PFSK-1 (cell line): ENCODE results near the gene RBM44.

ENCODE experiments used
- POLR2AphosphoS5 ChIP-seq: IDR thresholded peaks from 2 replicates; pipeline ENCODE4 v1.6.1; 2012; ENCODE audit warnings: low read depth, mild to moderate bottlenecking, control low read depth, low read length, moderate library complexity
- SIN3A ChIP-seq: IDR thresholded peaks from 2 replicates; pipeline ENCODE4 v1.6.1; 2012; ENCODE audit warnings: mild to moderate bottlenecking, low read length, moderate library complexity, borderline replicate concordance; ENCODE audit not compliant: insufficient read depth
- TAF1 ChIP-seq: IDR thresholded peaks from 2 replicates; pipeline ENCODE4 v1.6.1; 2012; ENCODE audit warnings: low read length, control low read depth, borderline replicate concordance; ENCODE audit not compliant: insufficient read depth
- TF ChIP-seq, protein P1 (sequence below), 2 experiments: IDR thresholded peaks; 2 replicates each; pipeline versions ENCODE4 v1.6.1 to v1.8.0; 2011 to 2012; ENCODE audit warnings: low read depth in 2 of 2, low read length in 2 of 2, control low read depth in 1 of 2, inconsistent platforms in 1 of 2, mild to moderate bottlenecking in 1 of 2, moderate library complexity in 1 of 2; ENCODE audit not compliant: insufficient read depth in 1 of 2

DNA sequence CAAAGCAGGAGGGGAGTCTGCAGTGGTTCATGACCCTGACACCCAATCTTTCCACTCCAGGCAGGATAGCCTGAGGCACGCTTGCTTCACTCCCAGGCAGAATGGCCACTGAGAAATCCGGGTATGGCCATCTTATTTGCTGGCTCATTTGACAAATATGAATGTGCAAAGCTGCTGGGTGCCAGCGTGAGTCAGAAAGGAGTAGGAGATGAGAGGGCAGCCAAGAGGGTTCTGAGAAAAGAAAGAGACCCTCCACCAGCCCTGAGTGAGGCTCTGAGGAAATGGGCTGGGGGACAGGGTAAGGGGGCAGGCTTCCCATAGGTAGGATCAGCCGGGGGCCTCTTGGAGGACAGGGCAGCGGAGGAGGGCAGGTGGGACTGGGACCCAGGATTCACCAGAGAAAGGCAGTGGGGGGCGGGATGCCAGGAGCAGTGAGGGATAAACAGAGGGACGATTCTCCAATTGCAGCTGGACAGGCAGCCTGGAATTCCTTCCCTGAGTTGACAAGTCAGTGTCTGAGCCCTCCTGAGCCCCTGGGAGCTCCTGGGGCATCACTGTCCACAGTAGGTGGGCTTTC lies 76.1 kb downstream of the RBM44 start:
- TF ChIP-seq POLR2AphosphoS5 (no peak), TAF1 (no peak), SIN3A (no peak)
- TF ChIP-seq, protein P1, sequence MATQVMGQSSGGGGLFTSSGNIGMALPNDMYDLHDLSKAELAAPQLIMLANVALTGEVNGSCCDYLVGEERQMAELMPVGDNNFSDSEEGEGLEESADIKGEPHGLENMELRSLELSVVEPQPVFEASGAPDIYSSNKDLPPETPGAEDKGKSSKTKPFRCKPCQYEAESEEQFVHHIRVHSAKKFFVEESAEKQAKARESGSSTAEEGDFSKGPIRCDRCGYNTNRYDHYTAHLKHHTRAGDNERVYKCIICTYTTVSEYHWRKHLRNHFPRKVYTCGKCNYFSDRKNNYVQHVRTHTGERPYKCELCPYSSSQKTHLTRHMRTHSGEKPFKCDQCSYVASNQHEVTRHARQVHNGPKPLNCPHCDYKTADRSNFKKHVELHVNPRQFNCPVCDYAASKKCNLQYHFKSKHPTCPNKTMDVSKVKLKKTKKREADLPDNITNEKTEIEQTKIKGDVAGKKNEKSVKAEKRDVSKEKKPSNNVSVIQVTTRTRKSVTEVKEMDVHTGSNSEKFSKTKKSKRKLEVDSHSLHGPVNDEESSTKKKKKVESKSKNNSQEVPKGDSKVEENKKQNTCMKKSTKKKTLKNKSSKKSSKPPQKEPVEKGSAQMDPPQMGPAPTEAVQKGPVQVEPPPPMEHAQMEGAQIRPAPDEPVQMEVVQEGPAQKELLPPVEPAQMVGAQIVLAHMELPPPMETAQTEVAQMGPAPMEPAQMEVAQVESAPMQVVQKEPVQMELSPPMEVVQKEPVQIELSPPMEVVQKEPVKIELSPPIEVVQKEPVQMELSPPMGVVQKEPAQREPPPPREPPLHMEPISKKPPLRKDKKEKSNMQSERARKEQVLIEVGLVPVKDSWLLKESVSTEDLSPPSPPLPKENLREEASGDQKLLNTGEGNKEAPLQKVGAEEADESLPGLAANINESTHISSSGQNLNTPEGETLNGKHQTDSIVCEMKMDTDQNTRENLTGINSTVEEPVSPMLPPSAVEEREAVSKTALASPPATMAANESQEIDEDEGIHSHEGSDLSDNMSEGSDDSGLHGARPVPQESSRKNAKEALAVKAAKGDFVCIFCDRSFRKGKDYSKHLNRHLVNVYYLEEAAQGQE (IDR thresholded peaks at IDR 0.05; ENCODE audit: insufficient read depth in 1 of 2, low read depth in 2 of 2, low read length in 2 of 2), result no peak
